ENCODE measurements around the gene HBM. TPM values are rescaled to one million over a fixed set of nuclear protein-coding genes. Genes with fewer than 3 reads are reported as not detected.
A peak's percentile ranks its signal among the peaks of the same experiment; 100 is the strongest.
"Not testable (repeated sequence)": the region's sequence is repeated elsewhere in the genome, so short reads cannot be mapped to it uniquely, and the experiment has no call there.

The HBM gene
- total RNA-seq (ENCODE audit: insufficient read depth, low replicate concordance), result 257 TPM

- no peak for DNase-seq (ENCODE audit: low spot score)
These were observed at the start of gene HBM for GRCh38 chr16:165539-166374. HBM (plus strand) TSS chr16:165978; CDS start chr16:165998, 20 bp downstream.

- DNase-seq (ENCODE audit: low spot score), result no peak
These were observed 49.8 kb upstream of the HBM start for GRCh38 chr16:116015-116414.

DNA sequence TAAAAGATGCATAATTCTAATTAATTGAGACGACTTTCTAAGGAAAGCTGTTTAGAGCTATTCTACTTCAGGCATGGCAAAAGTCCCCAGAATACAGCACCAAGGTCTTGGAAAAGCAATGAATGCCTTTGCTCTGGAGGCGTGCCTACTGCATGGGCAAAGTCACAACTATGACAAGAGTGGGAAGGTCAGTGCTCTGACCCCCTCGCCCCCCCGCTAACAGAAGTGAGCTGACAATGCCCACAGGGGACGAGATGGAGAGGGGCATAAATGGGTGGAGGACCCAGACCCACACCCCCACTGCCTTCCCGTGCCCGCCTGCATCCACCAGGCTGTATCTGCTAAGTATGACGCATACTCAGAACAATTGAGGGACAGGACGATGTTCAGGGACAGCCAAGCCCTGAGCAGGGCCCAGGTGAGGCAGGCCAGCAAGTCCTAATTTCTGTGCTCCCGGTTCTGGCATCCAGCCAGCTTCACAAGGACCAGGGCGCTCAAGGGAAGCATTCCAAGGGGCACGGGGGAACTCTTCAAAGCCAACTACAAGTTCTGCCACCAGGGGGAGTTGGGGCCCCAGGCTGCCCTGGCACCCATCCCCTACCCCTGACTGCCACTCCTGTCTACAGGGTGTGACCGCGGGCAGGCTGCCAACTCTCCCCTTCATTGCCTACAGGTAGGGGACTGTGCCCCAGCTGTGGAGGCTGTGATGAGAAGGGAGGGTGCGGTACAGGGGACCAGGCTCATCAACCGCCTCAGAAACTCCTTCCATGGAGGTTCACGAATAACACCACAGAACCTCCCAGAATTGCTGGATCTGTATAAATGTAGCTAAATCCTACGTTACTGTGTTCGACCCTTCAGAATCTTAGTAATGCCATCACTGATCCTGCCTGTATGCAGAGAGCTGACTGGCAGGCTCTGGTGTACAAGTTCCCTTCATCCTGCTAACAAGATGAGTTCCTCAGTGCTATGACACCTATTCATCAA, 48.1 kb upstream of the HBM start:
- DNase-seq (ENCODE audit: low spot score), result peak; percentile 38

DNA sequence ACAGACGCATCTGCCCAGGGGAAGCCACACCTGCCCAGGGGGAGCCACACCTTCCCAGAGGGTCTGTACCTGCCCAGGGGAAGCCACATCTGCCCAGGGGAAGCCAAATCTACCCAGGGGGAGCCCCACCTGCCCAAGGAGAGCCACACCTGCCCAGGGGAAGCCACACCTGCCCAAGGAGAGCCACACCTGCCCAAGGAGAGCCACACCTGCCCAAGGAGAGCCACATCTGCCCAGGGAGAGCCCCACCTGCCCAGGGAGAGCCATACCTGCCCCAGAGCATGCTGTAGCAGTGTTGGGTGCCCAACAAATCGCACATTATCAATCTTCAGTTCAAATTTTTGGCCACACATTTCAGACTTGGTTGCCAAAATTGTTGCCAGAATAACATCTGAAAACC, 46.9 kb upstream of the HBM start:
- DNase-seq (ENCODE audit: low spot score), result no peak

DNA sequence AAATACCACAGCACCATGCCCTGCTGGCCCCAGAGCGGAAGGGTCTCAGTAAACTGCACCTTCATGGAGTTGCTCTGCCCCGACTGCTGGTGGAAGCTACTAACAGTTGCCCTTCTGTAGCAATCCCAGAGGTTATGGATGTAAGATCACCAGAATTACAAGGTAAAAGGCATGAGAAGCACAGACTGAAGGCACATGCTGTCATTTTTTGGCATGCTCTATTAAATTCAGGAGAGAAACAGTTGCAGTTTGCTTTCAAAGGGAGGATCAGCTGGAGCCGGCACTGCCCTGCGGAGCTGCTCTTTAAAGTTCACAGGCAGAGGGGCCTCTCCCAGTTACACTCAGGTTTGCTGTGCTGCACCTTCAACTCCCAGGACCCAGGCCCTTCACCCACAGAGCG, 46.5 kb upstream of the HBM start:
- no peak for DNase-seq (ENCODE audit: low spot score)

- DNase-seq (ENCODE audit: low spot score), result no peak
These were observed 45.8 kb upstream of the HBM start for GRCh38 chr16:119835-120491.

DNA sequence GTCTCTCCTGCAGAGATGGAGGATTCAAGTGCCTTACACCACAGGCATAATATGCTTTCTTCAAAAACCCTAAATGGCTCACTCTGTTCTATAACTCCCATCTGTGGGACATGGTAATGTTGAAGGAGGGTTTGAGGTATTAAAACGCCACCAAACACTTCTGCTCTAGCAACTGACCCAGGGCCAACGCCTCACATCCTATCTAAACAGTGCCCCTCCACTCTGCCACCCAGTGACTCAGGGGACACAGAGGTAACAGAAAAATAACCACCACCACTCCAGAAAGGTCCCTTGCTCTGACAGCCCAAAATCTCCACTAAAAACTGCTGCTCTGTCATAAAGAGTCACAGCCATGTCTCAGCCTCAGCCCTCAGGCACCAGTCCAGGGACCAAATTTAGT, 45.0 kb upstream of the HBM start:
- DNase-seq (ENCODE audit: low spot score), result no peak

GRCh38 chr16:122361-122760, 43.4 kb upstream of the HBM start:
- DNase-seq (ENCODE audit: low spot score), result no peak

- DNase-seq (ENCODE audit: low spot score), result not testable (repeated sequence)
These were observed 42.0 kb upstream of the HBM start for GRCh38 chr16:123558-124350.

- DNase-seq (ENCODE audit: low spot score), result no peak
These were observed 40.8 kb upstream of the HBM start for GRCh38 chr16:125011-125410.

- no peak for DNase-seq (ENCODE audit: low spot score)
These were observed 36.7 kb upstream of the HBM start for GRCh38 chr16:129075-129474.

DNA sequence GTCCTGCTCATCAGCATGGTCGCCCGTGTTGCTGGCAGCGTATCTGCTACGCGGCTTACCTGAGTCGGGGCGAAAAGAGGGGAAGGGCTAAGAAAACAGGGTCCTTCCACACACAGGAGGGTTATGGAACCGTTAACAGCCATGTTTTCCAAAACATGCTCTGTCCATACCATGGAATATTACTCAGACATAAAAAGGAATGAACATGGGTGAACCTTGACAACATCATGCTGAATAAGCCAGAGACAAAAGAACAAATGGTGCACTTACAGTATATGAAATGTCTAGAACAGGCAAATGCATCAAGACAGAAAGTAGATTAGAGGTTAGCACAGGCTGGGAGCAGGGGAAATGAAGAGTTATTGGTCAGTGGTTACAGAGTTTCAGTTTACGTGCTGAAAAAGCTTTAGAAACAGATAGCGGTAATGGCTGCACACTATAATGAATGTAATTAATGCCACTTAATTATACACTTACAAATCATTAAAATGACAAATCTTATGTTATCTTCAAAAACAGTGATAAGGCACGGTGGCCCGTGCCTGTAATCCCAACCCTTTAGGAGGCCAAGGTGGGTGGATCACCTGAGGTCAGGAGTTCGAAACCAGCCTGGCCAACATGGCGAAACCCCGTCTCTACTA, 35.1 kb upstream of the HBM start:
- no peak for DNase-seq (ENCODE audit: low spot score)

DNA sequence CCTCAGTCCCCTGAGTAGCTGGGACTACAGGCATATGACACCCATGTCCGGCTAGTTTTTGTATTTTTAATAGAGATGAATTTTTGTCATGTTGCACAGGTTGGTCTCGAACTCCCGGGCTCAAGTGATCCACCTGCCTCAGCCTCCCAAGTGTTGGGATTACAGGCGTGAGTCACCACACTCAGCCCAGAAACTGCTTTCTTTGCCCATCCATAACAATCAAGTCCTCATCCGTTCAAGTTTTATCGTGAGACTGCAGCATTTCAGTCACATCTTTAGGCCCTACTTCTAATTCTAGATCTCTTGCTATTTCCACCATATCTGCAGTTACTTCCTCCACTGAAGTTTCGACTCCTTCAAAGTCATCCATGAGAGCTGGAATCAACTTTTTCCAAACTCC, 33.7 kb upstream of the HBM start:
- no peak for DNase-seq (ENCODE audit: low spot score)

DNA sequence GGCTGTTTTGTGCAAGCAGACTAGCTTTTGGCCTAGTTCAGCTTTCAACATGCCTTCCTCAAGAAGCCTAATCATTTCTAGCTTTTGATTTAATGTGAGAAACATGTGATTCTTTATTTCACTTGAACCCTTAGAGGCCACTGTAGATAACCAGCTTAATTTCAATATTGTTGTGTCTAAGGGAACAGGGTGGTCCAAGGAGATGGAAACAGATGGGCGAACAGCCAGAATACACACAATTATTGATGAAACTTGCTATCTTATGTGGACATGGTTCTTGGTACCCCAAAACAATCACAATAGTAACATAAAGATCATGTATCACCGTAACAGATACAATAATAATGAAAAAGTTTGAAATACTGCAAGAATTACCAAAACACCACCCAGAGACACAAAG, 32.1 kb upstream of the HBM start:
- no peak for DNase-seq (ENCODE audit: low spot score)

DNA sequence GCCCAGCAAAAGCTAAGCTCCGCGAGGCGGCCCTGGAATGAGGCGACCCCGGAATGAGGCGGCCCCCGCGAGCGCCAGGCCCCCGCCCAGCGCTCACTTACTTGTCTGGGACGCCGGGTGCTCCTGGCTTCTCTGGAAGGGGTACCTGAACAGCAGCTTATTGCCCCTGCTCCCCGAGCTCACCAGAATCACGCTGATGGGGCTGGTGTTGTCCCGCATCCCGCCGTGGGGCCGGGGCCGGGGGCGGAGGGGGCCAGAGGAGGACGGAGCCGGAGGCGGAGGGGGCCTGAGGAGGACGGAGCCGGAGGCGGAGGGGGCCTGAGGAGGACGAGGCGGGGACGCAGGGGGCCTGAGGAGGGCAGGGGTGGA, 27.7 kb upstream of the HBM start:
- peak; percentile 26 for DNase-seq (ENCODE audit: low spot score)

DNA sequence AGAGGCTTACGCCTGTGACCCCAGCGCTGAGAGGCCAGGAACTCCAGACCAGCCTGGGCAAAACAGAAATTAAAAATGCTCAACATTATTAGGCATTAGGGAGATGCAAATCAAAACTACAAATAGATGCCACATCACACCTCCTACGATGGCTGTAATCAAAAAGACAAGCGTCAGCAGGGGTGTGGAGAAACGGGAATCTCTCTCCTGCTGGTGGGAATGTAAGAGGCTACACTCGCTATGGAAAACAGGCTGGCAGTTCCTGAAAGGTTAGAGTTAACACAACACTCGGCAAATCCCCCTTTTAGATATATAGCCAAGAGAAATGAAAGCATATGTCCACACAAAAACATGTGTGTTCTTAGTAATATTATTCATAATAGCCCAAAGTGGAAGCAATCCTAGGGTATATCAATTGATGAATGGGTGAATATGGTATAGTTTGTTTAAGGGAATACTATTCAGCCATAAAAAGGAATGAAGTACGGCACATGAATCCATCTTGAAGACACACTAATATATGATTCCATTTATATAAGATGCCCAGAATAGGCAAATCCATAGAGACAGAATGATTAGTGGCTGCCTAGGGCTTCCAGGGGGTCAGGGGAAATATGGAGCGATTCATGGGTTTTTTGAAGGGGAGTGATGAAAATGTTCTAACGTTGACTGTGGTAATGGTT, 25.5 kb upstream of the HBM start:
- DNase-seq (ENCODE audit: low spot score), result no peak

- DNase-seq (ENCODE audit: low spot score), result no peak
These were observed 23.3 kb upstream of the HBM start for GRCh38 chr16:142405-142967.

DNA sequence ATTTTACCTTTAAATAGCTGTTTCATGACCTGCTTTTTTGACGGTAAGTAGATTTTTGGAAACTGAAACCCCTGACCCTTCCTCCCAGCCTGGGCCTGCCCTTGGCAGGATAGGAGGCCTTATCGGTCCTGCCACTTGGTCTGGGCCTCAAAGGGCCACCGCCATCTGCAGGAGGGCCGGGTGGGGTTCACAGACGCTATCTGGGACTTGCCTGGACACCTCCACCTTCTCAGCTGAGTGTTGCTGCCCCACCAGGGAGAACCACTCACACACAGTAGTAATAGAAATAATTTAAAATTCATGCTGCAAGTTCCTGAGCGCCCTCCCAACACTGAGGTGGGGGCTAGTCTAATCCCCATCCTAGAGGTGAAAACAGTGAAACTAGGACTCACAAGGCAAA, 22.7 kb upstream of the HBM start:
- no peak for DNase-seq (ENCODE audit: low spot score)

GRCh38 chr16:143456-143855, 22.3 kb upstream of the HBM start:
- no peak for DNase-seq (ENCODE audit: low spot score)

GRCh38 chr16:144797-145252, 21.0 kb upstream of the HBM start:
- no peak for DNase-seq (ENCODE audit: low spot score)

Data from umbilical cord (tissue), 2 donors.